GM12872 (cell line): ENCODE results near the gene RBP7.

Experiments
- TF ChIP-seq, protein P1 (sequence below): IDR thresholded peaks from 3 replicates; pipeline ENCODE4 v1.5.1; 2011; ENCODE audit warnings: low read depth, mild to moderate bottlenecking, low read length, moderate library complexity; ENCODE audit not compliant: insufficient read depth

Gene RBP7

DNA sequence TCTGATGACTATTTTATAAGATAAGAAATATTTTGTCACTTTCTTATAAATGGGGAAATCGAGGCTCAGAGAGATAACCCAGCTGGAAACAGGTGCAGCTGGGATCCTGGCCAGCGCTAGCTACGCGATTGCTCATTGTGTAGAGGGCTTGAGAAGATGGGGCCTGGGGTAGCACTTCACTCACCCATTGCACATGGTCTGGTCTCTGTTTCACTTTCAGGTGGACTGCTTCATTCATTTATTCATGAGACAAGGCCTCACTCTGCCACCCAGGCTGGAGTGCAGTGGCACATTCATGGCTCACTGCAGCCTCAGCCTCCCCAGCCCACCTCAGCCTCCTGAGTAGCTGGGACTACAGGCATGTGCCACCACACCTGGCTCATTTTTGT, 59.6 kb downstream of the RBP7 start:
- TF ChIP-seq, protein P1, sequence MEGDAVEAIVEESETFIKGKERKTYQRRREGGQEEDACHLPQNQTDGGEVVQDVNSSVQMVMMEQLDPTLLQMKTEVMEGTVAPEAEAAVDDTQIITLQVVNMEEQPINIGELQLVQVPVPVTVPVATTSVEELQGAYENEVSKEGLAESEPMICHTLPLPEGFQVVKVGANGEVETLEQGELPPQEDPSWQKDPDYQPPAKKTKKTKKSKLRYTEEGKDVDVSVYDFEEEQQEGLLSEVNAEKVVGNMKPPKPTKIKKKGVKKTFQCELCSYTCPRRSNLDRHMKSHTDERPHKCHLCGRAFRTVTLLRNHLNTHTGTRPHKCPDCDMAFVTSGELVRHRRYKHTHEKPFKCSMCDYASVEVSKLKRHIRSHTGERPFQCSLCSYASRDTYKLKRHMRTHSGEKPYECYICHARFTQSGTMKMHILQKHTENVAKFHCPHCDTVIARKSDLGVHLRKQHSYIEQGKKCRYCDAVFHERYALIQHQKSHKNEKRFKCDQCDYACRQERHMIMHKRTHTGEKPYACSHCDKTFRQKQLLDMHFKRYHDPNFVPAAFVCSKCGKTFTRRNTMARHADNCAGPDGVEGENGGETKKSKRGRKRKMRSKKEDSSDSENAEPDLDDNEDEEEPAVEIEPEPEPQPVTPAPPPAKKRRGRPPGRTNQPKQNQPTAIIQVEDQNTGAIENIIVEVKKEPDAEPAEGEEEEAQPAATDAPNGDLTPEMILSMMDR, result no peak

GRCh38 chr1:10057343-10057742, 60.3 kb downstream of the RBP7 start:
- TF ChIP-seq, protein P1, result no peak

DNA sequence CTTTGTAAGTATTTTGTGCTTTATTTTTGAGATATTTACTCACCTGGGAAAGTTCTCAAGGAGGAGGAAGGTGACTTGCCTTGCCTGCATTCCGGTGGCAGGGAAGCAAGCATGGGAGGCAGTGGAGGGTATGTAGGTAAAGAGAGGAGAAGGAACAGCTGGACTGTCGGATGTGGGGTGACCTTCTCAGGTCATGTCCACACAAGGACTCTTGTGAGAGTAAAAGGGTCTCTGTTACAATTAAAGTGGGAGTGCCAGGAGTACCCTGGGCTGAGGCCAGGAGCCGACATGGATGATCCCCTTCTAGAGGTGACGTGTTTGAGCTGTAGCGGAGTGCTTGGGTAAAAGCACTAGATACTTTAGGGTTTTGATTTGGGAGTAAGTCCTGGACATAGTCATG, 60.8 kb downstream of the RBP7 start:
- TF ChIP-seq, protein P1, result no peak

GRCh38 chr1:10059342-10059718, 62.3 kb downstream of the RBP7 start:
- TF ChIP-seq, protein P1, result no peak

- TF ChIP-seq, protein P1, result no peak
Observed at GRCh38 chr1:10060311-10061100, 63.5 kb downstream of the RBP7 start.

DNA sequence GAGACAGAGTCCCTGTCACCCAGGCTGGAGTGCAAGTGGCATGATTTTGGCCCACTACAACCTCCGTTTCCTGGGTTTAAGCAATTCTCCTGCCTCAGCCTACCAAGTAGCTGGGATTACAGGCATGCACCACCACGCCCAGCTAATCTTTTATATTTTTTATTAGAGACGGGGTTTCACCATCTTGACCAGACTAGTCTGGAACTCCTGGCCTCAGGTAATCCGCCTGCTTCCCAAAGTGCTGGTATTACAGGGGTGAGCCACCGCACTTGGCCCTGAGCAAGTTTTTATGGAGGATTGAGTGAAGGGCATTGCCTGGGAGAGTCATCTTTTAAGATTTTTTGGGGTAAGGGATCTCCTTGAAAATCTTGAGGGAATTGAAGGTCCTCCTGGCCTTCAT, 64.2 kb downstream of the RBP7 start:
- TF ChIP-seq, protein P1, result no peak

- TF ChIP-seq, protein P1, result no peak
Observed at GRCh38 chr1:10063878-10064277, 66.8 kb downstream of the RBP7 start.
